ENCODE results near the gene HTRA1.

Gene HTRA1

GRCh38 chr10:122495406-122496340 lies 34.3 kb downstream of the HTRA1 start:
- no peak for DNase-seq (ENCODE audit: low read depth)

GRCh38 chr10:122497241-122497640 lies 35.9 kb downstream of the HTRA1 start:
- DNase-seq (ENCODE audit: low read depth) = no peak

- DNase-seq (ENCODE audit: low read depth) = no peak
Observed at GRCh38 chr10:122498521-122498920, 37.2 kb downstream of the HTRA1 start.

GRCh38 chr10:122499012-122499411 lies 37.7 kb downstream of the HTRA1 start:
- no peak for DNase-seq (ENCODE audit: low read depth)

- DNase-seq (ENCODE audit: low read depth) = no peak
Observed at GRCh38 chr10:122499491-122499941, 38.2 kb downstream of the HTRA1 start.

GRCh38 chr10:122500194-122500593 lies 38.8 kb downstream of the HTRA1 start:
- no peak for DNase-seq (ENCODE audit: low read depth)

- no peak for DNase-seq (ENCODE audit: low read depth)
Observed at GRCh38 chr10:122500726-122501125, 39.4 kb downstream of the HTRA1 start.

GRCh38 chr10:122503012-122503411 lies 41.7 kb downstream of the HTRA1 start:
- no peak for DNase-seq (ENCODE audit: low read depth)

- no peak for DNase-seq (ENCODE audit: low read depth)
Observed at GRCh38 chr10:122503886-122504609, 42.7 kb downstream of the HTRA1 start.

- DNase-seq (ENCODE audit: low read depth) = no peak
Observed at GRCh38 chr10:122504610-122504950, 43.2 kb downstream of the HTRA1 start.

GRCh38 chr10:122505011-122505410 lies 43.7 kb downstream of the HTRA1 start:
- DNase-seq (ENCODE audit: low read depth) = no peak

GRCh38 chr10:122505885-122506645 lies 44.7 kb downstream of the HTRA1 start:
- no peak for DNase-seq (ENCODE audit: low read depth)

GRCh38 chr10:122507616-122508015 lies 46.3 kb downstream of the HTRA1 start:
- no peak for DNase-seq (ENCODE audit: low read depth)

- no peak for DNase-seq (ENCODE audit: low read depth)
Observed at GRCh38 chr10:122508021-122508420, 46.7 kb downstream of the HTRA1 start.

- DNase-seq (ENCODE audit: low read depth) = no peak
Observed at GRCh38 chr10:122509323-122509722, 48.0 kb downstream of the HTRA1 start.

- no peak for DNase-seq (ENCODE audit: low read depth)
Observed at GRCh38 chr10:122510326-122510725, 49.0 kb downstream of the HTRA1 start.

- DNase-seq (ENCODE audit: low read depth) = no peak
Observed at GRCh38 chr10:122510736-122511135, 49.4 kb downstream of the HTRA1 start.

GRCh38 chr10:122513053-122513452 lies 51.7 kb downstream of the HTRA1 start:
- DNase-seq (ENCODE audit: low read depth) = no peak

GRCh38 chr10:122514045-122514840 lies 52.9 kb downstream of the HTRA1 start:
- no peak for DNase-seq (ENCODE audit: low read depth)

GRCh38 chr10:122515022-122515424 lies 53.7 kb downstream of the HTRA1 start:
- no peak for DNase-seq (ENCODE audit: low read depth)

GRCh38 chr10:122515588-122516231 lies 54.4 kb downstream of the HTRA1 start:
- DNase-seq (ENCODE audit: low read depth) = peak; percentile 64
